Measurements from ENCODE around the gene LCA5L. TPM values are rescaled to one million over a fixed set of nuclear protein-coding genes. Genes with fewer than 3 reads are reported as not detected.
A peak's percentile ranks its signal among the peaks of the same experiment; 100 is the strongest.

Gene LCA5L
- total RNA-seq, 3 donors from 2014 or later: 1.6 to 6.0 (median 4.2) TPM

DNA sequence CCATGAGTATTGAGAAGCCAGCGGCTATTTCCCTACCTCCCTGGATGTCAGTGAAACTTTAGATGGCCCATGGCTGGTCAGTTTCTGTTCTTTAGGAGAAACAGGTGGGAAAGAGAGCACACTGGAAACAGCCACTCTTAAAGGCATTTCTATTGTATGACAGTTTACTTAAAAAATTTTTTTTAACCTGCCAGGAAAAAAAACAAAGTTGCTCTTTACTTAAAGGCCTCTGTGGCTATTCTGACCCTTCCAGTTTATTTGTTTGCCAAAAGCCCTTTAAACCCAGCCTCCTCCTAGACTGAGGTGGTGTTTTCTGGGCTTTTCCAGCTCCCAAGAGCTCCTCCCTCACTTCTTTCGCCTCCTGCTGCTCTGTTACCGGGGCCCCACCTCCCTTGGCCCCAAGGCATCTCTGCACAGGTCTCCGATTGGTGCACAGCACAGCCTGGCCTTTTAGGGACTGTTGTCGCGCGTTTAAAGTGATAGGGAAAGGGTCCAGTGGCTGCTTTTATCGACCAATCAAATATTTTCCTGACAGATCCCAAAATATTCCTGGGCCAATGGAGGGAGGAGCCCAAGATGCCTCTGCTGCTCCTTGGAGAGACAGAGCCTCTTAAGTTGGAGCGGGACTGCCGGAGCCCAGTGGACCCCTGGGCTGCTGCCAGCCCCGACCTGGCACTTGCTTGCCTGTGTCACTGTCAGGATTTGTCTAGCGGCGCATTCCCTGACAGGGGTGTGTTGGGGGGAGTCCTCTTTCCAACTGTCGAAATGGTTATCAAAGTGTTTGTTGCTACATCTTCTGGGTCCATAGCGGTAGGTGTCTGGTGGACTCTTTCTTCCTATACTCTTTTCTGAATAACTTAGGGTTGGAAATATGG is 6.0 kb upstream of the LCA5L start, which contains the start of gene SH3BGR:
TSS of gene SH3BGR (plus strand) at position 639 of the 875 bp plus-strand sequence. CDS start at position 766, 127 bp downstream.
- TF ChIP-seq, protein P1, sequence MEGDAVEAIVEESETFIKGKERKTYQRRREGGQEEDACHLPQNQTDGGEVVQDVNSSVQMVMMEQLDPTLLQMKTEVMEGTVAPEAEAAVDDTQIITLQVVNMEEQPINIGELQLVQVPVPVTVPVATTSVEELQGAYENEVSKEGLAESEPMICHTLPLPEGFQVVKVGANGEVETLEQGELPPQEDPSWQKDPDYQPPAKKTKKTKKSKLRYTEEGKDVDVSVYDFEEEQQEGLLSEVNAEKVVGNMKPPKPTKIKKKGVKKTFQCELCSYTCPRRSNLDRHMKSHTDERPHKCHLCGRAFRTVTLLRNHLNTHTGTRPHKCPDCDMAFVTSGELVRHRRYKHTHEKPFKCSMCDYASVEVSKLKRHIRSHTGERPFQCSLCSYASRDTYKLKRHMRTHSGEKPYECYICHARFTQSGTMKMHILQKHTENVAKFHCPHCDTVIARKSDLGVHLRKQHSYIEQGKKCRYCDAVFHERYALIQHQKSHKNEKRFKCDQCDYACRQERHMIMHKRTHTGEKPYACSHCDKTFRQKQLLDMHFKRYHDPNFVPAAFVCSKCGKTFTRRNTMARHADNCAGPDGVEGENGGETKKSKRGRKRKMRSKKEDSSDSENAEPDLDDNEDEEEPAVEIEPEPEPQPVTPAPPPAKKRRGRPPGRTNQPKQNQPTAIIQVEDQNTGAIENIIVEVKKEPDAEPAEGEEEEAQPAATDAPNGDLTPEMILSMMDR (IDR thresholded peaks at IDR 0.05): no peak
- TF ChIP-seq POLR2A (IDR thresholded peaks at IDR 0.05) (no peak), POLR2AphosphoS5 (IDR thresholded peaks at IDR 0.05) (no peak)
- no peaks in the 10 kb centered on the region for H3K4me1 ChIP-seq
- H3K27ac ChIP-seq: peak within 1 kb of the TSS; percentile 86 to 88
- H3K27me3 ChIP-seq: no peaks in the 10 kb centered on the region
- DNase-seq (ENCODE audit: low spot score in 2 of 2): peak; percentile 64 to 86
- no peaks in the 10 kb centered on the region for H3K36me3 ChIP-seq
- H3K9me3 ChIP-seq: no peaks in the 10 kb centered on the region
- intact Hi-C loops (cut with DNase I; ENCODE audit: low total_unique reads): no loop called here
- H3K4me3 ChIP-seq: peak within 1 kb of the TSS; percentile 1 to 63 (median 44)

DNA sequence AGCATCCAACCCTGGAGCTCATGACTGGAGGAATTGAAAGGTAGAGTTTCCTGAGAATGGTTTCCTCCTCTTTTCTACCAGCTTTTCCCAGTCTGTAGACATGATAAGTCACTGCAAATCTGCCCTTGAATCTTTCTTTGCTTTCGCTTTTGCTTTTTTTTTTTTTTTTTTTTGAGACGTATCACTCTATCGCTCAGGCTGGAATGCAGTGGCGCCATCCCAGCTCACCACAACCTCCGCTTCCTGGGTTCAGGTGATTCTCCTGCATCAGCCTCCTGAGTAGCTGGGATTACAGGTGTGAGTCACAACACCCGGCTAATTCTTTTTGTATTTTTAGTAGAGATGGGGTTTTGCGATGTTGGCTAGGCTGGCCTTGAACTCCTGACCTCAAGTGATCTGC is 1.7 kb upstream of the LCA5L start:
- no peak for TF ChIP-seq POLR2A (IDR thresholded peaks at IDR 0.05)
- no peak for TF ChIP-seq POLR2AphosphoS5 (IDR thresholded peaks at IDR 0.05)
- TF ChIP-seq, protein P1 (IDR thresholded peaks at IDR 0.05): no peak
- Histone ChIP-seq H3K27me3 (no peaks in the 10 kb centered on the region), H3K36me3 (no peaks in the 10 kb centered on the region), H3K9me3 (no peaks in the 10 kb centered on the region), H3K4me3 (no peak overlapping the region), H3K27ac (no peak overlapping the region), H3K4me1 (peaks cover 0 to 4% of the 10 kb centered on the region in 2 donors)
- DNase-seq (ENCODE audit: low spot score in 2 of 2): no peak
- intact Hi-C loops (cut with DNase I; ENCODE audit: low total_unique reads): no loop called here

DNA sequence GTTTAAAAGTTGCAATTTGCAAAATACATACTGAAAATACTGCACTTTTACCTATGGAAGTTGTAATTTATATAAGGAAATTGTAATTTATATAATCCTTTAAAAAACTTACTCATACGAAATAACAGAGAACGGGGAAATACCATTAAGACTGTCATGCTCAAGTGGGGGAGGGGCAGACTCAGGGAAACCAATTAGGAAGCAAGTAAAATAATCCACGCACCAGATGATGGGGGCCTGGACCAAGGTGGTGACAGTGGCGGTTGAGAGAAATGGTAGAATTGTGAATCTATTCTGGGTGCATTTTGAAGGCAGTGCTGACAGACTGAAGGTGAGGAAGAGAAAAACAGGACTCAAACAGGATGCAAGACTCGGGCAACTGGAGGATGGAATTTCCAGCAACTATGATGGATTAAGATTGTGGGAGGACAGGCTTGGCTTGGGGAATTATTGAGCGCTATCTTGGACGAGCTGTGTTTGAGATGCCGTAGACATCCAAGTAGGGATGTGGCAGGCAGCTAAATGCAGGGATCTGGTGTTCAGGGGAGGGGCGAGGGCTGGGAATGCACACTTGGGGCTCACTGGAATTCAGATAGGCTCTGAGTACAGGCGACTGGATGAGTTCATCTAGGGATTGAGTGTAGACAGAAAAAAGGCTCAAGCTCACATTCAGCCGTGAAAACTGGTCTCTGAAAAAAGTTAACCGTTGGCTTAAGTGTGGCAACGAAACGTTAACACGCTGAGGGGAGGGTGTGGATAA is 977 bp downstream of the LCA5L start:
- TF ChIP-seq POLR2A (IDR thresholded peaks at IDR 0.05): no peak
- TF ChIP-seq, protein P1 (IDR thresholded peaks at IDR 0.05): no peak
- no peak for TF ChIP-seq POLR2AphosphoS5 (IDR thresholded peaks at IDR 0.05)
- H3K27me3 ChIP-seq: no peaks in the 10 kb centered on the region
- DNase-seq (ENCODE audit: low spot score in 2 of 2): no peak

DNA sequence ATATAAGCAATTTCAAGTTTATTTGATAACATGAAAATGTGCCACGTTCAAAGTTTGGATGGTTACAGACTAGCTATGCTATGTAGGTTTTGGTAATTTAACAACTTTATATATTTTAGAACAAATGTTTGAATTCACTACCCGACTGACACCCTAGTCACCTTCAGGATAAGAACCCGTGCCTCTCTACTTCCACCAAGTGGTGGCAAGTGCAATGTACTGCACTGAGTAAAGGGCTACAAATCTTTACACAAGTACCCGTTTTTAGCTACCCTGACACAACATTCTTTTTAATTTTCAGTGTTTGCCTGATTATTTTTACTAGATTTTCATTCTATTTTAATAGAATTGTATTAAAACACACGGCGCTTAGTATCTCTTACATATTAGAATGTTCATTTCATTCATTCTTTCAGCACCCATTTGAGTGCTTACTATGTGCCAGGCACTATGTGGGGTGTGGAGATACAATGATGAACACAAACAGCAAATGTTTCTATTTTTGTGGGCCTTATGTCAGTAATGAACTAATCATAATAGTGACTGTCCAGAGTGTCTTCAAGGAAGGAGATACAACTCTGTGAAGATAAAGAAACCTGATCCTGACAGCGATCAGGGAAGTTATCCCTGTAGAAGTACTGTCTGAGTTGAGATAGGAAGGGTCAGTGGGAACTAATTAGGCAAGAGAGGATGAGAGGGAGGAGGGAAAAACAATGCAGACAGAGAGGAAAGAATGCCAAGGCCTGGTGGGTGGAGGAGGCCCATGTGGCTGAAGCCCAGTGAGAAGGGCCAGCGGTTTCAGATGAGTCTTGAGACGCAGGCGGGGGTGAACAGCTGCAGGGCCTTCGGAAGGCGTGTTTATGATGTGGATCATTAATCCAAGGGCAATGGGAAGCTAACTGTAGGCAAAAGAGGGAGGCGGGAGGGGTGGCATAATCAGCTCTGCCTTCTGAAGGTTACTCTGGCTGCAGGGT is 3.8 kb downstream of the LCA5L start:
- H3K27ac ChIP-seq: no peak overlapping the region
- H3K4me3 ChIP-seq: no peak overlapping the region
- peaks cover 0 to 4% of the 10 kb centered on the region in 2 donors for H3K4me1 ChIP-seq
- no peak for DNase-seq (ENCODE audit: low spot score in 2 of 2)
- intact Hi-C loops (cut with DNase I; ENCODE audit: low total_unique reads): no loop called here
- TF ChIP-seq POLR2A (IDR thresholded peaks at IDR 0.05) (no peak), POLR2AphosphoS5 (IDR thresholded peaks at IDR 0.05) (no peak)
- TF ChIP-seq, protein P1 (IDR thresholded peaks at IDR 0.05): peak; percentile 20 to 58 (median 40)
- no peaks in the 10 kb centered on the region for H3K36me3 ChIP-seq
- no peaks in the 10 kb centered on the region for H3K9me3 ChIP-seq
- H3K27me3 ChIP-seq: no peaks in the 10 kb centered on the region

More for the DNA sequence above, 977 bp downstream of the LCA5L start:
- no peaks in the 10 kb centered on the region for H3K36me3 ChIP-seq
- peak overlapping the region; percentile 63 to 87 (median 85) for H3K4me3 ChIP-seq
- no peaks in the 10 kb centered on the region for H3K9me3 ChIP-seq
- intact Hi-C loops (cut with DNase I; ENCODE audit: low total_unique reads): no loop called here
- H3K4me1 ChIP-seq: peaks cover 0 to 4% of the 10 kb centered on the region in 2 donors
- H3K27ac ChIP-seq: peak overlapping the region; percentile 90 to 95
